SK-N-MC (cell line): ENCODE results near the gene AOC3.

Source experiments
- EZH2 ChIP-seq: fragments of 200-600 bp; sonication (generic); IDR thresholded peaks from one replicate; pipeline ENCODE4 v1.6.1; 2017; ENCODE audit warnings: antibody characterized with exemption
- POLR2AphosphoS5 ChIP-seq: IDR thresholded peaks from 2 replicates; pipeline ENCODE4 v1.6.1; 2012; ENCODE audit warnings: mild to moderate bottlenecking, low read depth, low read length, borderline replicate concordance

DNA sequence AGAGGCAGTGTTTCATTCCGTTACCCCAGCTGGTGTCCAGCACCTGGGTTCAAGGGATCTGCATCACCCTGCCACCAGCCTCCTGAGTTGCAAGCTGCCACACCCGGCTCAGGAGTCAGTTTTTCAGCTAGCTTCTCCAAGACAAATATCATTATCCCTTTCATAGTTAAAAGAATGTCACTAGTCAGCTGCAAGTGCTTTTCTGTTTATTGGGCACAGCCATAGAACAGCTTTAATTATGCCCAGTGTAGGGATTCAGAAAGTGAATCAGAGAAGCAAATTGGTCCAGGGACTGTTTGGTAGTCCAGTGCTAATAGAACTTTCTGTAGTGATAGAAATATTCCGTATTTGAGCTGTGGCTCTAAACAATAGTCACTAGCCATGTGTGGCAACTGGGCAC lies 2.9 kb upstream of the AOC3 start:
- TF ChIP-seq POLR2AphosphoS5 (no peak), EZH2 (no peak)
